HG02870 (cell line): ENCODE data around the gene MALRD1.

ENCODE experiments used
- ATAC-seq: cut with Tn5 transposase; IDR thresholded peaks from one replicate; pipeline ENCODE4 v1.9.1; 2021; ENCODE audit warnings: mild to moderate bottlenecking, moderate library complexity; ENCODE audit not compliant: unreplicated experiment

MALRD1 gene

DNA sequence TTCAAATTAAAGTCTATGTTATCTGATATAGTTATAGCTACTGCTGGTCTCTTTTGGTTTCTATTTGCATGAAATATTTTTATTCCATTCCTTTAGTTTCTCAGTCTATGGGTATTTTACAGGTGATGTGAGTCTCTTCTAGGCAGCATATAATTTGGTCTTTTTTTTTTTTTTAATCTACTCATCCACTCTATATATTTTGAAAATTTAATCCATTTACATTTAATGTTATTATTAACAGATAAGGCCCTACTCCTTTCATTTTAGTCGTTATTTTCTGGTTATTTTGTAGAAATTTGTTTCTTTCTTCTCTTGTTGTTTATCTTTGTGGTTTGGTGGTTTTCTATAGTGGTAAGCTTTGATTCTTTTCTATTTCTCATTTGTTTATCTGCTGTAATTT lies 58.8 kb downstream of the MALRD1 start:
- no peak for ATAC-seq

DNA sequence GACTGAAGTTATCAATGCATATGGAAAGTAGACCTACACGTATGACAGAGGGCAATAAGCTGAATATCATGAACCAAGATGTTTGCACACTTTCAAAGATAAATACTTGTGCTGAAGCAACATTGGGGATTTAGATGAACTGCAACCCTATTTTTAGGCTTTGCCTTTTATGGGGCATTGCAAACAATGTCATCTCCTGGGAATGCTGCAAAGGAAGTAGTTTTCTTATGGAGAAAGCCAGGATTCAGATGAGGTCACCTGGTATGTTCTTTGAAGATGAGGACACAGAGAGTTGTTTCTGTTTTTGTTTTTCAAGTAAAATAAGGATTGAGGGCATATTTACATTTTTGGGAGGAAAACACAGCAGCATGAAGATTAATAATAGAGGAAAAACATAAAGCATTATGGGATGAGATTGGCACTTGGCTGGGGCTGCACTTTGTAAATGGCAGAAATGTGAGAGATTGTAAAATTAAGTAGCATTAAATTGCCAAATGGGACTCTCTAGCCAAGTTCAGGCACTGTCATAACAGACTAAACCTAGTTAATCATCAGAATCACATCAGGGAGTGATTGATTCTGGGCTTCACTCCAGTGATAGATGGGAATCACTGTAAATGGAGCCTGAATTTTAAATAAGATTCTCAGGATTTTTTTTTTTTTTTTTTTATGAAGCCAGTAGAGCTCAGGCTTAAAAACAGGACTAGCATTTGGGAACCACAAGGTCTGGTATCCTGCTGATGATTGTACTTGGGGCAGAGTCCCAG lies 63.1 kb downstream of the MALRD1 start:
- ATAC-seq = no peak

GRCh38 chr10:19117438-19117837 lies 68.8 kb downstream of the MALRD1 start:
- no peak for ATAC-seq

DNA sequence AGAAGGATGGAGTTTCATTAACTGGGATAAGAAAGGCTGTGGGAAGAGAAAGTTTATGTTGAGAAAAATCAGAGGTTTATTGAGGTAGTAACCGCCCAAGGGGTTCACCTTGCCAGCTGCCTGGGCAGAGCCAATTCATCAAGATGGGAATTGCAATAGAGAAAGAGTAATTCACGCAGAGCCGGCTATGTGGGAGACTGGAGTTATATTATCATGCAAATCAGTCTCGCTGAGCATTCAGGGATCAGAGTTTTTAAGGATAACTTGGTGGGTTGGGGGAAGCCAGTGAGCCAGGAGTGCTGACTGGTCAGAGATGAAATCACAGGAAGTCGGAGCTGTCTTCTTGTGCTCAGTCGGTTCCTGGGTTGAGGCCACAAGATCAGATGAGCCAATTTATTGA lies 70.6 kb downstream of the MALRD1 start:
- ATAC-seq = no peak

- no peak for ATAC-seq
These were observed 71.8 kb downstream of the MALRD1 start for GRCh38 chr10:19120381-19120908.

- no peak for ATAC-seq
These were observed 85.4 kb downstream of the MALRD1 start for GRCh38 chr10:19133992-19134391.

GRCh38 chr10:19142967-19143366 lies 94.4 kb downstream of the MALRD1 start:
- no peak for ATAC-seq

DNA sequence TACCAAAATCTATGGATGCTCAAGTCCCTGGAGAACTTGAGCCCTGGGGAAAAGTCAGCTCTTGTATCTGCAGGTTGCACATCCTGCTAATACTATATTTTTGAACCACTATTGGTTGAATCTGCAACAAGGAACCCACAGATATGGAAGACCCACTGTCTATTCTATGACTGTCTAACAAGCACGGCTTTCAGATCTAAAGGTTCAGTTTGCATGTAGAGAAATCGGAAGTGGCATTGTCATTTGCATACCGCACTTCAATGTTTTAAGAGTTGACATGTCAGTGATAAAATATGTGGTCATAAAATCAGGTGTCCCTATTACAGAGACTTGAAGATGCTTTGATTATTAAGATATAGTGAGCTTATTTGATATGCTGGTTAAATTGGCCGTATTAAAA lies 95.6 kb downstream of the MALRD1 start:
- no peak for ATAC-seq

DNA sequence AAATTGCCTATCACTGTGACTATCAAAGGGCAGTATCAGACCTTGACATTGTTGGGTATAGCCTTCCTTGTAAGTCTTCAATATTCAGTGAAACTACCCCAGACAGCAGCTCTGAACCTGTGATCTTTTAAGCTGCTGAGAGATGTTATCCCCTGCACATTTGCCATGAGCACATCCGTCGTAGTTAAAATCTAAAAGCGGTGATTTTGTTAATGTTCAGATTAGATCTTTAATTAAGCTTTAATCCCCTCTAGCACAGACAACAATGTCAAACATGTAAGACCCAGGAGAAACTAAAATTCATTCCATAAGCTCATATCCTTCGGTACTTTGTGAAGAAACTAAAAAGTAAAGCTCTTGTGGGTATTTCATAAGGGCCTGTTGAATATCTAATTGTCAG lies 105.8 kb downstream of the MALRD1 start:
- ATAC-seq = no peak

DNA sequence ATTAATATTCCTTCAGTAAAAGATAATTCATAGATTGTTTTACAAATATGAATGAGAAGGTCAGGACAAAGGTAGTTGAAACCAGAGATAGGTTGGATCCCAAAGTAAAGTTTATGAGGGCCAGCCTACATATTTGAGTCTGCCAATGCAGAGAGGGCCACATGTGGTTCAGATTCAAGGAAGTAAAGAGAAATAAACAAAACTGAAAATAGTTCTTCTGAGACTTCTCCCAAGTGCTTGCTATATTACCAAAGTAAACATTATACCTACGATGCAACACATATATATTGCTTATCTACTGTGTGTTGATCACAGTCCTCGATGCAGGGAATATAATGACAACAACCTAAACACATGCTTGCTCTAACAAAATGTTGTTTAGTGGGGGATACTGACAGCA lies 109.8 kb downstream of the MALRD1 start:
- ATAC-seq = no peak

- no peak for ATAC-seq
These were observed 110.3 kb downstream of the MALRD1 start for GRCh38 chr10:19158870-19159269.

GRCh38 chr10:19164461-19164860 lies 115.9 kb downstream of the MALRD1 start:
- ATAC-seq = no peak

DNA sequence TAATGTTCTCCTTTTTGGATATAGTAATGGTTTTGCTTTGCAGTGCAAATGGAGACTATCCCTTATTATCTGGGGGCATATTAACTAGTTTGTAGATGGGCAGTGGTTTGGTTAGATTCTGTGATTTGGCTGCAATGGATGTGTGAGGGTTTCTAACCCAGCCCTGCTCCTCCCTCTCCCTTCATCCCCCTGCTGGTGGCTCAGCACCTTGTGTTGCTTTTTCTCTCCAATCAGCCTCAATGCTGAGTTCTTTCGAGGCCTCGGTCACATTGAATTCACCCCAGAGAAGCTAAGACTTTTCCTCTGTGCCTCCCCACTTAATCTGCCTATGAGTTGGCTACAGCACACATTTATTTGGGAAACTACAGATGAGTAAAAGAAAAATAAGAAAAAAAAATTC lies 120.0 kb downstream of the MALRD1 start:
- no peak for ATAC-seq

DNA sequence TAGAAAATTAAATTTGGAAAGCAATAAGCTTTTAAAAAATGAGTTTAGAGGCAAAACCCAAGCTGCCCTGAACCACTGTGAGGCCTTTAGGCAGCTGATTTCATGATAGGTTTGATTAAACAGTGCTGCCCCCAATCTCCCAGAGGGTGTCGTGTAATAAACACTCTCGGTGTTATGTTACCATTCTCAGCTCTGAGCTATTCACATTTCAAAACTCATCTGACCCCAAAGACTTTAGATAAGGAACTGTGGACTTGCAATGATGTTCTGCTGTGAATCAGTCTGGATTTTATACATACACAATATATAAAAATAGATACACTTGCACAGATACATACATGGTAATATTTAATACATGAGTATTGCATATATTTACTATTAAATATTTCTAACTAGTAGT lies 120.4 kb downstream of the MALRD1 start:
- ATAC-seq = no peak

GRCh38 chr10:19169684-19170083 lies 121.1 kb downstream of the MALRD1 start:
- no peak for ATAC-seq

DNA sequence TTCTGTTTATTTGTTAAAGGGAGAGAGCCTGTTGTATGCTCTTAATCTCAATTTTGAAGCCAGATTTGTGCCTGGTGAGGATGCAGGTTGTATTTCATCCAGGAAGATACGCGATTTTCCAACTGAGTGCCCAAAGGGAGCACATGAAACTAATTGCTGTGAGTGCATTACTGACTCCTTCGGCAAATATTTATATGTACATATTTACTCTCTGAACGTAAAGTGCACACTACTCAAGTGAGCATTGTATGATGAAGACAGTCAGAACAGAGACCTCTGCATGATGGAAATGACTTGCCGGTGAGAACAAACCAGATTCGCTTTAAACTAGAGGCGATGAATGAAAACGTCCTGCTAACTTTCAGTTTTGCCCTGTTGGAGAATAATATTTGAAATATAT lies 130.1 kb downstream of the MALRD1 start:
- ATAC-seq = no peak

DNA sequence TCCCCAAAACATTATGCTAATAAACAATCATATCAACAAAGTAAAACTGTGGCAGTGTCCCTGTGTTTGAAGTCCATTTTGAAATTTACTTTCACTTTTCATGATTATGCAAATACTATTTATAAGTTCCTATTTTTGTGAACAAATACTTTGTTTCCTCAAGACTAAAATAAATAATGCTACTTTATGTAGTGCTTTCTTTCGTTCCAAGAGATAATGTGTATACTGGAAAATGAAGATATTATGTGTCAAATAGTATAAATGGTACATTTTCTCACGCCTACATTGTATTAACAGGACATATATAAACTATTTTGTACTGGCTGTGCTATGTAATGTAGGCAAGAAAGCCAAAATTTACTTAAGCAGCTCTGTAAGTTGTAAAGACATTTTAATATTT lies 136.3 kb downstream of the MALRD1 start:
- no peak for ATAC-seq

DNA sequence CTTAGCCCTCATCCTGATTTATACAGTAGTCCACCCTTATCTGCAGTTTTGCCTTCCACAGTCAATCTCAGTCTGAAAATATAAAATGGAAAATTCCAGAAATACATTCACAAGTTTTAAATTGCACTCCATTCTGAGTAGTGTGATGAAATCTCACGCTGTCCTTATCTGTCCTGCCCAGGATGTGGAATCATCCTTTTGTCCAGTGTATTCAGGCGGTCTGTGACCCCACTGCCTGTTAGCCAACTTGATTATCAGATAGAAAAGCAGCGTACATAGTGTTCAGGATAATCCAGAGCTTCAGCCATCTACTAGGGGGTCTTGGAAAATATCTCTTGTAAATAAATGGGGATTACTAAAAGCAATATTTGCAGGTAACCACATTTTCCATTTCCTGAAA lies 146.3 kb downstream of the MALRD1 start:
- ATAC-seq = no peak

GRCh38 chr10:19195698-19196097 lies 147.1 kb downstream of the MALRD1 start:
- ATAC-seq = no peak

- ATAC-seq = no peak
These were observed 151.6 kb downstream of the MALRD1 start for GRCh38 chr10:19200211-19200610.

DNA sequence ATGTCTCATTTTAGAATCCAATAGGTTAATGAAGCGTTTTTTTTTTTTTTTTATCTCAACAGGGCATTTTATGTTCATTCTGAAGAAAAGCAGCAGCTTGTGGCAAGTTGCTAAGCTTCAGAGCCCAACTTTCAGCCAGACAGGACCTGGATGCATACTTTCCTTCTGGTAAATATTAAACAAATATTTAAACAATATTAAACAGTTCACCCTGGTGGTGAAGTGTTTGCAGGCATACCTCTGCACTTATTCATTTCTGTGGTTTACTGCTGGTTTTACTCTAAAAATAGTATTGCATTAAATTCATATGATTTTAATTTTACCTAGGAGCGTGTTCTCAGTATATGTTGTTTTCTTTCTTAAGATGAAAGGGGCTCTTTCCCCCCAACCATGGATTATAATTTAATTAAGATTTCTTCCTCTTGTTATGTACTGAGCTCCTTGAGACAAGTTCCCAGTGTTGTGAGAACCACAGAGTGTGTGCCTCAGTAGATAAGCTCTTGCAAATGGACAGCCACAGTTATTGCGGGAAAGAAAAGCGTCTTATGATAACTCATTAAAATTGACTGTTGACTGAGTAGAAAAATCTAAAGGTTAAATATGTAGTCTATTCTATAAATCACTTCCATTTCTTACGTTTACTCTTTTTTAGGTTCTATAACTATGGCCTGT lies 155.8 kb downstream of the MALRD1 start:
- no peak for ATAC-seq

DNA sequence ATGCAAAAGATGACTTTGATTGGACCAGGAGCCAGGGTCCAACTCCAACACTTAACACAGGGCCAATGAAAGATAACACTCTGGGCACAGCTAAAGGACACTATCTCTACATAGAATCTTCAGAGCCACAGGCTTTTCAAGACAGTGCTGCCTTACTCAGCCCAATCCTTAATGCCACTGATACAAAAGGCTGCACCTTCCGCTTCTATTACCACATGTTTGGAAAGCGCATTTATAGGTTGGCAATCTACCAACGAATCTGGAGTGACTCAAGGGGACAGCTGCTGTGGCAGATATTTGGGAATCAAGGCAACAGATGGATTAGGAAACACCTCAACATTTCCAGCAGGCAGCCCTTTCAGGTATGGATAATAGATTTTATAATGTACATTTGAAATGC lies 160.7 kb downstream of the MALRD1 start:
- no peak for ATAC-seq
